ENCODE results near the gene ORAI3.

The ORAI3 gene

DNA sequence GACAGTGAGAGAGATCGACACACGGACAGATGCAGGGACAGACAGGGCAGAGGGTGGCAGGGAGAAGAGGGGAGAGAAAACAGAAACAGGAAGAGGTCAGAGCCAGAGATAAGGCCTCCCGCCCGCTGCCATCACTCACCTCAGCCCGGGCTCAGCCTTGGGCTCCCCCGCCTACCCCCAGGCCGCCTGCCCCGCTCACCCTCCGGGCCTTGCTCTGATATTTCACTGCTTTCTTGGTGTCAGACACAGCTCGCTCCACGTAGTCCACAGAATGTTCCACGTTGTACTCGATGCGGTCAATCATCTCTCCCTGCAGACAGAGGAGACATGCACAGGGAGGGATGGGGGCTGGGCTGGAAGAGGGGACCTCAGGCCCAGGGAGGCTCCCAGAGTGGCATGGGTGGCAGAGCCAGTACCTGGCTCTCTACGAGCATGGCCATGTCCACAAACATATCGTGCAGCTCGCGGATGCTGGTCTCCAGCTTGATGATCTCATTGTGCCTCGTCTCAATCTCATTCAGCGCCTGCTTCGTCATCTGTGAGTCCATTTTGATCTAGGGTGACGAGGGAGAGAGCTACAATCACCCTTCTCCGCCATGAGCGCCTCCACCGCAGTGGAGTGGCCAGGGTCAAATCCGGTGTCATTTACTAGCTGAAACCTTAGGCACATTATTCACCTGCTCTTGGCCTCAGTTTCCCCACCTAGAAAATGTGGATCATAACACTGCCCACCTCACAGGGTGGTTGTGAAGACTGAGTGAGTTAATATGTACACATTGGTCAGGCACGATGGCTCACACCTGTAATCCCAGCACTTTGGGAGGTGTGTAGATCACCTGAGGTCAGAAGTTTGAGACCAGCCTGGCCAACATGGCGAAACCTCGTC lies 44.3 kb downstream of the ORAI3 start:
- peak; percentile 9 for DNase-seq

DNA sequence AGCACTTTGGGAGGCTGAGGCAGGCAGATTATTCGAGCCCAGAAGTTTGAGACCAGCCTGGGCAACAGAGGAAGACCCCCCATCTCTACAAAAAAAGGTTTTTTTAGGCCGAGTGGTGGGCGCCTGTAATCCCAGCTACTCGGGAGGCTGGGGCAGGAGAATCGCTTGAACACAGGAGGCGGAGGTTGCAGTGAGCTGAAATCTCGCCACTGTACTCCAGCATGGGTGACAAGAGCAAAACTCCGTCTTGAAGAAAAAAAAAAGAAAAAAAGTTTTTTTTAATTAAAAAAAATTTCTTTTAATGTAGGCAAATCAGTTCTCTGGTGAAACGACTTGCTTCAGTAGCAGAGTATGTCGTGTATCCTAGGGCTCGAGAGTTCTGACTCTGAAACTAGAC lies 47.1 kb downstream of the ORAI3 start:
- DNase-seq, result no peak

DNA sequence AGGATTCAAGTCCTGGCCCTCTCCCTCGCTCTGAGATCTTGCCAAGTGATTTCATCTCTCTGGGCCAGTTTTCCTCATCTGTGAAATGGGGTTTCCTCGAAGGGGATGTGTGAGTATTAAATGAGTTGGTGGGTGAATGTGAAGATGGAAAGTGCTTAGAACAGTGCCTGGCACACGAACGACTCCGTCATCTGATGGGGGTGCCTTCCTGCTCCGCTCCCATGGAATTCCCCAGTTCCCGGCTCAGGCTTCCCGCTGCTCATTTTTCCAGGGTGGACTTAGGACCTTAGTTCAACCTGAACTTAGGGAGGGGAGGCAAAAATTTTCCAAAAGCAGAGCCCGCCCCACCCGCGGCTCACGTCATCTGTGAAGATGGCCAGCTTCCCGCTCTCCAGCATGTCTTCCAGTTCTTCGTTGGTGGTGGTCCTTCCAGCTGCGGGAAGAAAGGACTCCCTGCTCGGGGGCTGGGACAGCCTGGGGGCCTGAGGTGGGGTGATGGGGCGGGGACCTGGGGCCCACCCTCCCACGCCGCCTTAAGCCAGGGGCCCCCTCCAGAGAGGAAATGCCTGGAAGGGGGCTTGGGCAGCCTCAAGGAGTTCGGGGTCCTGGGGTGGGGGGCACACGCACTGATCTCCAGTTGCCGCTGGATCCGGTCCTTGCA lies 47.6 kb downstream of the ORAI3 start:
- DNase-seq, result no peak

DNA sequence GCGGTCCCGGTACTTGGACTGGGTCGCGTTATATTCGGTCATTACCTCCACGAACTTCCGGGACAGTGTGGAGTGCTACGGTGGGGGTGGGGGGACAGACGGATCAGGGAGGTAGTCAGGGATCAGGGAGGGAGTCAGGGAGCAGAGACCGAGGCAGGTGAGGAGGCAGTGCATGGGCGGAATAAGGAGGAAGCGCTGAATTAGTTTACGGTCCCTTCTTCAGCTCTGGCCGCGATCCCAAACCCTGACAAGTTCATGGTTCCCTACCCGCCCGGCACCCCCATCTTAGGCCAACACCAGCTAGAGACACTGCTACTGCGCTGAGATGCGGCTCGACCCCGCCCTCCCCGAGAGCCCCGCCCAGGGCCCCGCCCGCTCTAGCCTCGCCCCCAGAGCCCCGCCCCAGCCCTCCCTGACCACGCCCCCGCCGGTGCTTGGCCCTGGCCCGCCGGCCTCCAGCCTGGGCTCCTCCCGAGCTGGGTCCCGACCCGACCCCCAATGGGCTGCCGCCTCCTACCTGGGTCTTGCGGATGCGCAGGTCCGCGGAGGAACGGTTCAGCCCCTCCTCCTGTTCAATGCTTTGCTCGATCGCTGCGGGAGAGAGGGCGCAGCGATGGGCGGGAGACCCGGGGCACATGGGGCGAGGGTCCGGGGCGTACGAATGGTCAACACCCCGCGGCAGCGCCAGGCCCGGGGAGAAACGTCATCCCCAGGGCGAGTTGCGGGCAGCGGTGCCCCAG lies 48.3 kb downstream of the ORAI3 start:
- DNase-seq, result no peak

DNA sequence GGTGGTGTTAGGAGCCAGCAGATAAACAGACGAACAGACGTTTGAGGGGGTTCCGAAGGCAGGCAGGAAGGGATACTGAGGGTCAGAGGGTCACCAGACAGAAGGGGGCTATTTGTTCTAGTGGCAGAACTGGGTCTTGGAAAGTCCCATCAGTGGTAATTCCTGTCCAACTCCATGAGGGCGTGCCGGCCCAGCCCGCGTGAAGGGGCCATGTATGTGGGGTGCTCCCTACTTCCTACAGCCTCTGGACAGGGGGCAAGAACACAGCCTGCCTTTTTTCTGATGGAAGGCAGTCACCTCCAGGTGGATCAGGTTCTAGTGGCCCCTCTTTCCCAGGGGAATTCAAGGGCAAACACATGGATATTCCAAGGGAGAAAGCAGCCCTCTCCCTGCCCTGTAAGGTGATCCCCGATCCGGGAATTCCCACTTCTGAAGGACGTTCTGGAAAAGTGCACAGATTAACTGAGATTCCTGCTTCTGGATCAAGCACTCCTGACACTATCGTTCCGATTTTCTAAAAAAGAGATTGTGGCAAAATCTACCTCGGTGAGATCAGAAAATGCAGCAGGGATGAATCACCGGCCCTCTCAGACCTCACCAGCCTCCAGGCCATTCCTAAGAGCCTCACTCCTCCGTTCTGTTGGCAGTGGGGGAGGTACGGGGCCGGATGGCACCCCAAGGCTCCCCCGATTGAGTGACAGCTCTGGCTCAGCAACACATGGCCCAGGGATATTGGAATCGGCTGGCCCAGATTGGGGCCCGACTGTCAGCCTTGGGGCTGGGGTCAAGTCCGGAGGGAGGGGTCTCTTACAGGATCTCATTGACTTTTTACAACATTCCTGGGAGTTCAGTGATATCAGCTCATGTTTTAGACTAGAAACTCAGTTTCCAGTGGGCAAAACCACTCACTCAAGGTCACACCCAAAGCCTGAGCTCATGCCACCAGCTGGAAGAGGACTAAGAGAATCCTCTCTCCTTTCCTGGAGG lies 49.1 kb downstream of the ORAI3 start:
- DNase-seq, result no peak

DNA sequence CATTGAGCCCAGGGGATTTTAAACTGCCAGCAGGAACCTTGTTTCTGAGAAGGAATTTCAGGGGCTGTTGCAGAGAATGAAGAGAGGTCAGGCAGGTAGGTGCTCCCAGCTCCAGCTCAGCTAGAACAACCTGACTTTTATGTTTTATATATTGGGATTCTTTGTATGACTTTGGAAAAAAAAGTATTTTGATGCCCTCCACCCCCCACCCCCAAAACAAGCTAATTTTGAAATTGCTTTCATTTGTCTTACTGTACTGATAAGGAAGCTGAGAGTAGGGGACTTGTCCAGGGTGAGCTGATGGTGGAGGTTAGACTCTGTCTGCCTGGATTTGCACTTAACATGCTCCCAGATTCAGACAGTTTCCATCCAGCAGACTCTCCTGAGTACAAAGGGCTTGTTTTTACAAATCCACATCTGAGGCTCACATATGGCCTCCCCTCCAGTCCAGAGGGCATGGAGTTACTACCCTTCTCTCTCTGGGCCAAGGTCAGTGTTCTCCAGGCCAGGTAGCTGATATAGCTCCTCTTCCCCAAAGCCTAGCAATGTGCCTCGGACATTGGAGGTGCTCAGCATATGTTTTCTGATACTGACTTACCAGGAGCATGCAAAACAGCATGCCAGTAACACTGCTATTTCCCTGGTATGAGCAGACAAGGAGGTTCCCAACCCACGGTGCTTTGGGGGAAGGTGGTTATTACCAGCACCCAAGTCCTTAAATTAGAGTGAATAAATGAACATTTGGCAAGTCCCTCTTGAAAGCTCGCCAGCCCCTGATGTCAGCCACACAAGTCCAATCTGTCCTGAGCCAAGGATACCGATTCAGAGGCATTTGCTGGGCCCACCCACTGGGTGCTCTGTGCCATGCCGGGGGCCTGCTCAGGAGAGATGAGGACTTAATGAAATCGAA lies 50.2 kb downstream of the ORAI3 start:
- no peak for DNase-seq

DNA sequence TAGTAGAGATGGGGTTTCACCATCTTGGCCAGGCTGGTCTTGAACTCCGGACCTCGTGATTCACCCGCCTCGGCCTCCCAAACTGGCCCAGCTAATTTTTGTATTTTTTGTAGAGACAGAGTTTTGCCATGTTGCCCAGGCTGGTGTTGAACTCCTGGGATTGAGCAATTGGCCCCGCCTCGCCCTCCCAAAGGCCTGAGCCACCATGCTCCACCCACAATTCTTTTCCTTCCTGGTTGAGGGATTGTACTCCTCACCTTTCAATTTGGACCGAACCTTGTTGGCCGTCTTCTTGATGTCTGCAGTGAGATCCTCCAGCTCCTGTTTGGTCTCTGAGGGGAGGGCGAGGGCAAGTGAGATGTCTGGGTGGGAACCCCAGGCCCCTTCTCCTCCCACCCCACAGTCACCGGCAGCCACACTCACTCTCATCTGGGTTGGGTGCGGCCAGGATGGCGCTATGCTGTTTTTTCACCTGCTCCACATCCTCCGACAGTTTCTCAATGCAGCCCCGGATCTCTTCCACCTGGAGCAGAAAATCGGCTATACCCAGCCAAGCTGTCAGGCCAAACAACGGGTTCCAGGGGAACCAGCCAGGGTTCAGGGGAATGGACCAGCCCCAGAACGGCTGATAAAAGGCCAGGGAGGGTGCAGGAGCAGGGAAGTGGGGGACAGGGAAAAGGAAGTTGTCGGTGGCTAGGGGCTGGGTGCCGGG lies 52.0 kb downstream of the ORAI3 start:
- no peak for DNase-seq

DNA sequence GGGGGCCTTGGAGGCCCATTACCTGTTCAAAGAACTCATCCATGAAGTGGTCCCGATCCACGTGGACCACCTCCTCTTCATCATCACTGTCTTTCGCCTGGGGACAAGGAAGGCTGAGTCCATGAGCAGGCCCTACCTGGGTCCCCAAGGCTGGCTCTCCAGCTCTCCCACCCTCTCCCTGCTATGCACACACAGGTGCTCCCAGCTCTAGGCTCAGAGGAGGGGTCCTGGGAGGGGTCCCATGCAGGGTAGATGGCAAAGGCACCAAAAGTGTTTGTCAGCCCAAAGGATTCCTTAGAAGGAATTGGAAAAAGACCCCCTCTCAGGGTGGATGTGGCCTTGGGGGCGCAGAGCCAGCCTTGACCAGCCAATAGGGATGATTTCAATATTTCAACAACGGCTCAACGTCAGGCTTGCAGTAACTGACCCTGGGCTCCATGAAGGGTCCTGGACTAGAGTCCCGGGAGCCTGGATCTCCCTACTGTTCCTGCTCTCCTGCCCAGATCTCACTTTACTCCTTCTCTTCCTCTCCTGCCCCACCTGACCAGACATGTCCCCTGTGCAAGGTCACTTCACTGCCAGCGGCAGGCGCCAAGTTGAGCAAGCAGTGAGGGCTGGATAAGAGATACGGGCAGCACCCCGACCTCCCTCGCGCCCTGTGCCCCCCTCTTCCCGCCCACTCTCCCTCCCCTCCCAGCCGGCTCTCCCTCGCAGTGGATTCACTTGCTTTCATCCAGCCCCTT lies 52.8 kb downstream of the ORAI3 start:
- DNase-seq, result no peak

DNA sequence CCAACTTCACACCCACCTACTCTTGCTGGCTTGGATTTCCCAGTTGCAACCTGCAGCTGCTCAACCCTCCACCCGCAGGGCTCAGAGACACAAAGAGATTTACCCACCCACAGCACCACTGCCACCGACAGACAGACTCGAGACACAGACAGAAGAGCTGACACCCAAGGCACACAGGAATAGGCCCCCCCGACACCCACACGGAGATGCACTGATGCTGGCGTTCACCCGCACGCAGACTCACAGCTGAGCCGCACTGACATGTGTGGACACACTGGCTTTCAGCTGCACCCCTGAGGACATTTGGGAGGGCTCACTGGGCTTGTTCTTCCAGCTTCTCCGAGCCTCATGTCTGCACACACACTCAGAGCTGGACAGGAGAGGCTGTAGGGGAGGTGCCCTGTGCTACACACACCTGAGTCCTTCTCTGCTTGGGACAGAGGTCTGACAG lies 53.4 kb downstream of the ORAI3 start:
- no peak for DNase-seq

DNA sequence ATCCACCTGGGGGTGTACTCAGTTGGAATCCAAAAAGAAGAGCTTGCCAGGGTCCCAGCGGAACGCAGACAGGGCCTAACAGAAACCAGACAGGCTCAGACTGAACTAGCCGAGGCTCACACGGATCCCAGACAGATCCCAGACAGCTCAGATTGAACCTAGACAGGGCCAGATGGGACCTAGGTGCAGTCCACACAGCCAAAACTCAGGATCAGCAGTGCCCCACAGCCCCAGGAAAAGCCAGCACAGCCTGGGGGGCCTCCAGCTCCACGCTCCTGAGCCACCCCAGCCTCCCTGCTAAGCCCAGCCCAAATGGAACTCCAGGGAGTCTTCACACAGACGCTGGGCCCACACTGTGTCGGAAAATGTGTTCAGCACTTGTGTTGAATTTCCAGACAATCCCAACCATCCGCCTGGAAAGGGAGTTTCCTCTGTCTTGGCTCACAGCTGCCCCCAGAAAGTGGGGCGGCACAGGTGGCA lies 54.0 kb downstream of the ORAI3 start:
- no peak for DNase-seq

DNA sequence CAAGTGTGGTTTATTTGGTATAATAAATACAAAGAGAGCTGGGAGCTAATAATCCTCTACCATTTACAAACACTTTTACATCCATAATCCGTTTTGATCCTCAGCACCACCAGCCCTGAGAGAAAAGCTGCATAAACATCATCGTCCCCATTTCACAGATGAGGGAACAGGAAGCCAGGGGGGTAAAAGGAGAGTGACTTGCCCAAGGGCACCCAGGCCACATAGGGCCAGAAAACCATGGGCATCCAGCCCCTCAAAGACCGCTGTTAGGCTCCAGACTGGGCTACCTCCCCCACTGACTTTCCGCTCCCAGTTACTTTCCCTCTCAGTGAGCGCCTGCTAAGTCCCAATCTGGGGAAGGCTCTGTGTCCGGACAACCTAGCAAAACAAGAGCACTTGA lies 54.9 kb downstream of the ORAI3 start:
- no peak for DNase-seq

Data from GF-D8 (cell line).